ENCODE measurements around the gene E2F4. TPM values are rescaled to one million over a fixed set of nuclear protein-coding genes. Genes with fewer than 3 reads are reported as not detected.
A peak's percentile ranks its signal among the peaks of the same experiment; 100 is the strongest.

Gene E2F4
- total and polyA plus RNA-seq, 2 of the 13 experiments (the other 11 are each of a cell fraction or from before 2014, with no cell fraction given) = 84.8 to 91.2 TPM

DNA sequence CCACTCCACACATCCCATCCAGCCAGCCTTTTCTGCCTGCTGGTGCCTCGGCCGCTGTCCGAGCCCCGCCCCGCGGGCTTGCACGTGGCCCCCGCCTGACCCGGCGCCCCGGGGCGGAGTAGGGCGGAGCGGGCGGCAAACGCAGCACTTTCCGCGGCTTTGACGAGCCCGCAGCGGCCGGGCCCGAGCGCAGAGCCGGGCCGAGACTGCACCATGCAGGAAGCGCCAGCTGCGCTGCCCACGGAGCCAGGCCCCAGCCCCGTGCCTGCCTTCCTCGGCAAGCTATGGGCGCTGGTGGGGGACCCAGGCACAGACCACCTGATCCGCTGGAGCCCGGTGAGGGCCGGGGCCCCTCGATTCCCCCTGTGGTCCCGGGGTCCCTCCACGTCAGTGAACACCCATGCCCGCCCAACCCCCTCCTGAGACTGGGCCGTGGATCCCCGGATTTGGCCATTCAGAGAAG, 27.3 kb upstream of the E2F4 start, which contains the start of gene HSF4 (continued):
- peak; percentile 87 for TF ChIP-seq ELF3 (CRISPR knock-in tag; IDR thresholded peaks at IDR 0.05)
- no peak for TF ChIP-seq MBD4 (IDR thresholded peaks at IDR 0.05; ENCODE audit: borderline replicate concordance, low read length)
- TF ChIP-seq ZNF589 (CRISPR knock-in tag; conservative IDR thresholded peaks at IDR 0.05) = peak; percentile 92; the same call in 1 of the 2 replicates
- TF ChIP-seq MXD4 (CRISPR knock-in tag; IDR thresholded peaks at IDR 0.05) = peak; percentile 87
- TF ChIP-seq, protein P1, sequence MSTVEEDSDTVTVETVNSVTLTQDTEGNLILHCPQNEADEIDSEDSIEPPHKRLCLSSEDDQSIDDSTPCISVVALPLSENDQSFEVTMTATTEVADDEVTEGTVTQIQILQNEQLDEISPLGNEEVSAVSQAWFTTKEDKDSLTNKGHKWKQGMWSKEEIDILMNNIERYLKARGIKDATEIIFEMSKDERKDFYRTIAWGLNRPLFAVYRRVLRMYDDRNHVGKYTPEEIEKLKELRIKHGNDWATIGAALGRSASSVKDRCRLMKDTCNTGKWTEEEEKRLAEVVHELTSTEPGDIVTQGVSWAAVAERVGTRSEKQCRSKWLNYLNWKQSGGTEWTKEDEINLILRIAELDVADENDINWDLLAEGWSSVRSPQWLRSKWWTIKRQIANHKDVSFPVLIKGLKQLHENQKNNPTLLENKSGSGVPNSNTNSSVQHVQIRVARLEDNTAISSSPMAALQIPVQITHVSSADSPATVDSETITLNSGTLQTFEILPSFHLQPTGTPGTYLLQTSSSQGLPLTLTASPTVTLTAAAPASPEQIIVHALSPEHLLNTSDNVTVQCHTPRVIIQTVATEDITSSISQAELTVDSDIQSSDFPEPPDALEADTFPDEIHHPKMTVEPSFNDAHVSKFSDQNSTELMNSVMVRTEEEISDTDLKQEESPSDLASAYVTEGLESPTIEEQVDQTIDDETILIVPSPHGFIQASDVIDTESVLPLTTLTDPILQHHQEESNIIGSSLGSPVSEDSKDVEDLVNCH (CRISPR knock-in tag; IDR thresholded peaks at IDR 0.05) = no peak
- TF ChIP-seq, protein P2, sequence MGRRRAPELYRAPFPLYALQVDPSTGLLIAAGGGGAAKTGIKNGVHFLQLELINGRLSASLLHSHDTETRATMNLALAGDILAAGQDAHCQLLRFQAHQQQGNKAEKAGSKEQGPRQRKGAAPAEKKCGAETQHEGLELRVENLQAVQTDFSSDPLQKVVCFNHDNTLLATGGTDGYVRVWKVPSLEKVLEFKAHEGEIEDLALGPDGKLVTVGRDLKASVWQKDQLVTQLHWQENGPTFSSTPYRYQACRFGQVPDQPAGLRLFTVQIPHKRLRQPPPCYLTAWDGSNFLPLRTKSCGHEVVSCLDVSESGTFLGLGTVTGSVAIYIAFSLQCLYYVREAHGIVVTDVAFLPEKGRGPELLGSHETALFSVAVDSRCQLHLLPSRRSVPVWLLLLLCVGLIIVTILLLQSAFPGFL (CRISPR knock-in tag; IDR thresholded peaks at IDR 0.05) = 0 out of 2 replicates have a peak, but pooled peaks have one; percentile 57
- TF ChIP-seq, protein P3, sequence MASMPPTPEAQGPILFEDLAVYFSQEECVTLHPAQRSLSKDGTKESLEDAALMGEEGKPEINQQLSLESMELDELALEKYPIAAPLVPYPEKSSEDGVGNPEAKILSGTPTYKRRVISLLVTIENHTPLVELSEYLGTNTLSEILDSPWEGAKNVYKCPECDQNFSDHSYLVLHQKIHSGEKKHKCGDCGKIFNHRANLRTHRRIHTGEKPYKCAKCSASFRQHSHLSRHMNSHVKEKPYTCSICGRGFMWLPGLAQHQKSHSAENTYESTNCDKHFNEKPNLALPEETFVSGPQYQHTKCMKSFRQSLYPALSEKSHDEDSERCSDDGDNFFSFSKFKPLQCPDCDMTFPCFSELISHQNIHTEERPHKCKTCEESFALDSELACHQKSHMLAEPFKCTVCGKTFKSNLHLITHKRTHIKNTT (CRISPR knock-in tag; IDR thresholded peaks at IDR 0.05) = 0 out of 2 replicates have a peak, but pooled peaks have one; percentile 40
- TF ChIP-seq NFKB2 (CRISPR knock-in tag; IDR thresholded peaks at IDR 0.05; ENCODE audit: borderline replicate concordance) = peak; percentile 92; the same call in 1 of the 2 replicates
- TF ChIP-seq NFE2L1 (CRISPR knock-in tag; IDR thresholded peaks at IDR 0.05; ENCODE audit: borderline replicate concordance) = no peak
- TF ChIP-seq, protein P4, sequence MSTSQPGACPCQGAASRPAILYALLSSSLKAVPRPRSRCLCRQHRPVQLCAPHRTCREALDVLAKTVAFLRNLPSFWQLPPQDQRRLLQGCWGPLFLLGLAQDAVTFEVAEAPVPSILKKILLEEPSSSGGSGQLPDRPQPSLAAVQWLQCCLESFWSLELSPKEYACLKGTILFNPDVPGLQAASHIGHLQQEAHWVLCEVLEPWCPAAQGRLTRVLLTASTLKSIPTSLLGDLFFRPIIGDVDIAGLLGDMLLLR (CRISPR knock-in tag; IDR thresholded peaks at IDR 0.05) = peak; percentile 96
- no peak for TF ChIP-seq ZFP36L2 (CRISPR knock-in tag; IDR thresholded peaks at IDR 0.05)
- peak; percentile 63; the same call in 1 of the 2 replicates for TF ChIP-seq ZNF501 (CRISPR knock-in tag; IDR thresholded peaks at IDR 0.05)
- TF ChIP-seq MEIS1 (CRISPR knock-in tag; IDR thresholded peaks at IDR 0.05; ENCODE audit: borderline replicate concordance) = no peak; the same call in 1 of the 2 replicates
- TF ChIP-seq, protein P5, sequence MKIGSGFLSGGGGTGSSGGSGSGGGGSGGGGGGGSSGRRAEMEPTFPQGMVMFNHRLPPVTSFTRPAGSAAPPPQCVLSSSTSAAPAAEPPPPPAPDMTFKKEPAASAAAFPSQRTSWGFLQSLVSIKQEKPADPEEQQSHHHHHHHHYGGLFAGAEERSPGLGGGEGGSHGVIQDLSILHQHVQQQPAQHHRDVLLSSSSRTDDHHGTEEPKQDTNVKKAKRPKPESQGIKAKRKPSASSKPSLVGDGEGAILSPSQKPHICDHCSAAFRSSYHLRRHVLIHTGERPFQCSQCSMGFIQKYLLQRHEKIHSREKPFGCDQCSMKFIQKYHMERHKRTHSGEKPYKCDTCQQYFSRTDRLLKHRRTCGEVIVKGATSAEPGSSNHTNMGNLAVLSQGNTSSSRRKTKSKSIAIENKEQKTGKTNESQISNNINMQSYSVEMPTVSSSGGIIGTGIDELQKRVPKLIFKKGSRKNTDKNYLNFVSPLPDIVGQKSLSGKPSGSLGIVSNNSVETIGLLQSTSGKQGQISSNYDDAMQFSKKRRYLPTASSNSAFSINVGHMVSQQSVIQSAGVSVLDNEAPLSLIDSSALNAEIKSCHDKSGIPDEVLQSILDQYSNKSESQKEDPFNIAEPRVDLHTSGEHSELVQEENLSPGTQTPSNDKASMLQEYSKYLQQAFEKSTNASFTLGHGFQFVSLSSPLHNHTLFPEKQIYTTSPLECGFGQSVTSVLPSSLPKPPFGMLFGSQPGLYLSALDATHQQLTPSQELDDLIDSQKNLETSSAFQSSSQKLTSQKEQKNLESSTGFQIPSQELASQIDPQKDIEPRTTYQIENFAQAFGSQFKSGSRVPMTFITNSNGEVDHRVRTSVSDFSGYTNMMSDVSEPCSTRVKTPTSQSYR (CRISPR knock-in tag; IDR thresholded peaks at IDR 0.05; ENCODE audit: borderline replicate concordance) = peak; percentile 50; the same call in 1 of the 2 replicates
- no peak for TF ChIP-seq ZNF251 (CRISPR knock-in tag; IDR thresholded peaks at IDR 0.05)
- TF ChIP-seq TARDBP (CRISPR knock-in tag; IDR thresholded peaks at IDR 0.05) = peak; percentile 93
- TF ChIP-seq ZBTB21 (CRISPR knock-in tag; IDR thresholded peaks at IDR 0.05) = no peak
- TF ChIP-seq ZNF83 (CRISPR knock-in tag; IDR thresholded peaks at IDR 0.05; ENCODE audit: borderline replicate concordance) = no peak
- peak; percentile 98 for TF ChIP-seq ZSCAN21 (CRISPR knock-in tag; IDR thresholded peaks at IDR 0.05; ENCODE audit: borderline replicate concordance)
- TF ChIP-seq NR3C1 (CRISPR knock-in tag; IDR thresholded peaks at IDR 0.05) = no peak
- TF ChIP-seq, protein P6, sequence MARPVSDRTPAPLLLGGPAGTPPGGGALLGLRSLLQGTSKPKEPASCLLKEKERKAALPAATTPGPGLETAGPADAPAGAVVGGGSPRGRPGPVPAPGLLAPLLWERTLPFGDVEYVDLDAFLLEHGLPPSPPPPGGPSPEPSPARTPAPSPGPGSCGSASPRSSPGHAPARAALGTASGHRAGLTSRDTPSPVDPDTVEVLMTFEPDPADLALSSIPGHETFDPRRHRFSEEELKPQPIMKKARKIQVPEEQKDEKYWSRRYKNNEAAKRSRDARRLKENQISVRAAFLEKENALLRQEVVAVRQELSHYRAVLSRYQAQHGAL (CRISPR knock-in tag; IDR thresholded peaks at IDR 0.05; ENCODE audit: not compliant biosample characterization) = peak; percentile 91
